Spleen (tissue), 7 donors: Measurements from ENCODE around the gene PLEKHG1.

ENCODE experiments used
- CTCF ChIP-seq, 11 experiments: fragments of 200-600 bp in 7 of 11; fragments of 450-650 bp in 4 of 11; sonication (generic) in 4 of 11; IDR thresholded peaks in 8 of 11; conservative IDR thresholded peaks in 3 of 11; 1 replicate in 7 of 11; 2 replicates in 4 of 11; pipeline versions ENCODE4 v1.4.0 to v1.8.0; 2016 to 2021; ENCODE audit warnings: antibody characterized with exemption in 11 of 11, inconsistent platforms in 4 of 11, mild to moderate bottlenecking in 1 of 11
- POLR2A ChIP-seq, 3 donors: fragments of 450-650 bp; IDR thresholded peaks; one replicate each; pipeline ENCODE4 v1.5.1; 2017; ENCODE audit warnings: antibody characterized with exemption in 3 of 3, mild to moderate bottlenecking in 1 of 3
- POLR2AphosphoS5 ChIP-seq, 3 donors: sonication (generic); formaldehyde crosslinking; IDR thresholded peaks; one replicate each; pipeline ENCODE4 v1.5.1; 2017; ENCODE audit warnings: antibody characterized with exemption in 3 of 3
- donor health status: DM: no; HTN: no; CAD: no; lungs with moderate emphysema.
- donor health status: DM: no; HTN: no; CAD: no.
- donor health status: DM: no; HTN: no; CAD: no.

- TF ChIP-seq CTCF (IDR thresholded peaks at IDR 0.05 in 8 of 11, conservative IDR thresholded peaks at IDR 0.05 in 3 of 11) (no peak), POLR2A (IDR thresholded peaks at IDR 0.05) (no peak), POLR2AphosphoS5 (IDR thresholded peaks at IDR 0.05) (no peak)
Measured at GRCh38 chr6:150587637-150588036, 12.0 kb upstream of the PLEKHG1 start.
